Eye (tissue), 1 donor: ENCODE measurements around the gene UNC93A.
"Not testable (repeated sequence)": the region's sequence is repeated elsewhere in the genome, so short reads cannot be mapped to it uniquely, and the experiment has no call there.

Source experiments
- DNase-seq: peaks from one replicate; pipeline ENCODE4 v3.0.0-alpha.2; 2015

The UNC93A gene

DNA sequence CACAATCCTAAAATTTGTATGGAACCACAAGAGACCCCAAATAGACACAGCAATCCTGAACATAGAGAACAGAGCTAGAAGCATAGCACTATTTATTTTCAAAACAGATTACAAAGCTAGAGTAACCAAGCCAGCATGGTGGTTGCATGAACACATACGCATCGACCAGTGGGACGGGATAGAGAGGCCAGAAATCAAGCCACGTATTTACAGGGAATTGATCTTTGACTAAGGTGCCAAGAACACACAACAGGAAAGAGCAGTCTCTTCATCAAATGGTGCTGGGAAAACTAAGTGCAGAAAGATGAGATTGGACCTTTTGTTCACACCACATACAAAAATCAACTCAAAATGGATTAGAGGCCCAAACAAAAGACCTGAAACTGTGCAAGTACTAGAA, 54.8 kb downstream of the UNC93A start:
- DNase-seq, result no peak

DNA sequence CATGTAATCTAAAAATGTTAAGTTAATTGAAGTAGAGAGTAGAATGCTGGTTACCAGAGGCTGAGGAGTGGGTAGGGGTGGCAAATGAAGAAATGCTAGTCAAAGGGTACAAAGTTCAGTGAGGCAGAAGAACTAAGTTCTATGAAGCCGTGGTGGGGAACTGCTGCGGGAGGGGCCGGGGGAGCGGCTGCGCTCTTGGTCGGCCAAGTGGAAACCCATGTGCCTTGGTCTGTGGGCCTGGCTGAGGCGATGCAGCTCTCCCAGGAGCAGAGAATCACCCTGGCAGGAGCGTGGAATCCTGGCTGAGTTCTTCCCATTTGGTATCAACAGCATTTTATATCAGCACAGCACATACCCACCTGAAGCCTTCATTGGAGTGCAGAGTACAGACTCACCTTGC, 56.1 kb downstream of the UNC93A start:
- DNase-seq, result no peak

DNA sequence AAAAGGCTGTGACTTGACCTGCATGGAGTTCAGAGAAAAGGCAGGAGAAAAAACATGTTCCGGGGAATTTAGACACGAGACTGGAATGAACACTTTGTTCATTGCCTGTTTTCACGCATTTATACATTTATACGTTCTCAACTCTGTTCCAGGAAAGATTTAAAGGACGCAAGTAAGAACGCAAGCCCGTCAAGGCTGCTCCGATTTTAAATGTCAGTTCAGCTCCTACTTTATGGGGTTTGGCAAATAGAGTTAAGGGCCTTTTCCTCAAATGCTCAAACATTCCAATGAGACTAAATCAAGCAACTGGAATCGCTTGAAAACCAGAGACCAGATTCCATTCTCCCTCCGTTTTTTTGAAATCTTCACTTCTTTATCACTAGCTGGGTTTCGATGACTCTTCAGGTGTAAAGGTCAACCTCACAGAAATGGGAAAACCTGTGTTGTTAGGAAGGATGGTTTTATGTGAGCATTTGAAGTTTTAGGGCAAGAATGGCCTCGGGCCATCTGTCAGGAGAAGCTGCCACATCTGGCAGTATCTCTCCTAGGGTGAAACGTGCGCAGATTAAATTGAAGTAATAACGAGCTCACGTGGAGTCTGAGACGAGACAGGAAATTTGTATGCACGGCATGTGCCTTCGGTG, 58.6 kb downstream of the UNC93A start:
- DNase-seq, result peak; percentile 52

DNA sequence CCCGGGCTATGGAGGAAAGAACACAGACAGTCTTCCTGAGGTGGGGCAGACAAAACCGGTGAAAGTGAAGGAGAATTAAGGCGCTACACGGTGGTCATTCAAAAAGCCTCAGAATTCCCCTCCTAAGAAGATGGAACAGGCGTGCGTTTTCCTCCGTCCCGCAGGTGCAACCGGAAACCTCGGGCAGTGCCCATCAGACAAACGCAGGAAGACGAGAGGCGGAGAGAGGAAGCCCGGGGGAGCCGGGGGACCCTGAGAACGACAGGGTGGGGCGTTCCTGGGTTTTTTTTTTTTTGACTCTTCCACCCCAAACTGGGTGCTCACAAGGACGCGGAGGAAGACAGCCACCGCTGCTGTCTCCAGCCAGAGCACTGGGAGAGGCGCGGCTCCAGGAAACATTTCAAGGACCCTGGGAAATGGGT, 59.2 kb downstream of the UNC93A start:
- DNase-seq, result no peak

DNA sequence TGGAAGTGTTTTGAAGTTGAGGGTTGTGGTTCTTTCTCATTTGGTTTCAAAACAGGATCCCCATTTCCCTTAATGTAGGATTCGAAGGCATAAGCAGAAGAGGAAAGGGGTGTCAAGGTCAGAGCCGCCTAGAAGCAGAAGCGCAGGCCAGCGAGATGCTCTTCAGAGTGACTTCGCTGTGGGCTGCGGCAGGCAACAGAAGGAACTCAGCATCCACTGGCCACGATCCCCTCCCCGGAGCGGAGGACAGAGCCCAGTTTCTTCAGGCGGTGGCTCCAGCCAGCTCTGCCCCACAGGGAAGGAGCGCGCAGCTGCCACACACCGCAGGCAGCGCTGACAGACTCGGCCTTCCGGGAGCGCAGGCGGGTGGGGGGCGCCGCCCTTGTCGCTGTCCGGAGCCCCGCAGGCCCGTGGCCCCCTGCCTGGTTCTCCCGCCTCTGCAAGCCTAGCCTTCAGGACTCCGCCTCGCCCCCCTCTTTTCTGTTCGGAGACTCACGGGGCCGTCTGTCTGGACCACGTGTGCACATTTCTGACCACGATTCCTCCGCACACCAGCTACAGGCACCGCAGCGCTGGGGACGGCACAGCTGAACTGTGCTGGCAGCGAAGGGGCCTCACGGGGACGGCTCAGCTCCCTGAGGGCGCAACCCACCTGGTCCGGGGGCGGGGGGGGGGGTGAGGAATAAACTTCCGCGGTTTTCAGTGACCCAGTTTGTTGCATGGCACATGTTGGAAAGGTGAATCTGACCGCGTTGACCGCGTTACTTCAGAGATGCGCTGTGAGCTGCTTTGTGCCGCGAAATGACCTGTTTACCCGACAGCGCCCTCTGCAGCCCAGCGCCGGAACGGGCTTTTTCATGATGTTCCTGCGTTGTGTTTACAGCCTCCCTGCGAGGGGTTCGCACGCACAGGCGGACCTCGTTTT, 59.9 kb downstream of the UNC93A start:
- peak; percentile 96 for DNase-seq

DNA sequence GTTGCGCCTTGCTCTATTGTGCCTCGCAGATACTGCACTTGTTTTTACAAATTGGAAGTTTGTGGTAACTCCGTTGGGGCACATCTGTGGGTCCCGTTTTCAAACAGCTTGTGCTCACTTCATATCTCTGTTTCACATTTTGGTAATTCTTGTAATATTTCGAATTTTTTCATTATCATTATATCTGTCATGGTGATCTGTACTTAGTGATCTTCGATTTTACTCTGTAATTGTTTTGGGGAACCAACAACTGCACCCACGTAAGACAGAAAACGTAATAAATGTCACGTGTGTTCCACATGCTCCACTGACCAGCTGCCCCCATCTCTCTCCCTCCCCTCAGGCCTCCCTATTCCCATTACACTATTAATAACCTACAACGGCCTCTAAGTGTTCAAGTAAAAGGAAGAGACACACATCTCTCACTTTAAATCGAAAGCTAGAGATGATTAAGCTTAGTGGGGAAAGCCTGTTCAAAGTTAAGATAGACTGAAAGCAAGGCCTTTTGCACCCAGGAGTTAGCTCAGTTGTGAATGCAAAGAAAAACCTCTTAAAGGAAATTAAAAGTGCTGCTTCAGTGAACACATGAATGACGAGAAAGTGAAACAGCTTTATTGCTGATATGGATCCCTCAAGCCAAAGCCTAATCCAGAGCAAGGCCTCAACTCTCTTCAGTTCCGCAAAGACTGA, 60.7 kb downstream of the UNC93A start:
- DNase-seq, result no peak

DNA sequence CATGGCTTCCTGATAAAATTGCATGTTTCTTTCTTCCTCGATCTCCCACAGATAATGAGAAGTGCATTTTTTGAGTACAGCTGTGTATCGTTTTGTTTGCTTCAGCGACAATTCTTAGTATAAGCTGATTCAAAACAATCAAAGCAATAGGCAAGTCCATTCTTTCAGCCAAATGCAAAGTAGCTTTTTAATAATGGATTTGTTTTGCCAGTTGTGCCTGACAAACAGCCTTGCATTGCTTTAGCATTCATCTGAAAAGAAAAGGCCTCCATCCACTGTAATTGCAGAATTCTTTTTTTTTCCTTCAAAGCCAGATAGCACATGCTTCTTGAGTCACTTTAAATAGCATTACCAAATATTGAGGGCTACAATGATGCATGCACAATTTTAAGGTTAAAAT, 65.8 kb downstream of the UNC93A start:
- no peak for DNase-seq

DNA sequence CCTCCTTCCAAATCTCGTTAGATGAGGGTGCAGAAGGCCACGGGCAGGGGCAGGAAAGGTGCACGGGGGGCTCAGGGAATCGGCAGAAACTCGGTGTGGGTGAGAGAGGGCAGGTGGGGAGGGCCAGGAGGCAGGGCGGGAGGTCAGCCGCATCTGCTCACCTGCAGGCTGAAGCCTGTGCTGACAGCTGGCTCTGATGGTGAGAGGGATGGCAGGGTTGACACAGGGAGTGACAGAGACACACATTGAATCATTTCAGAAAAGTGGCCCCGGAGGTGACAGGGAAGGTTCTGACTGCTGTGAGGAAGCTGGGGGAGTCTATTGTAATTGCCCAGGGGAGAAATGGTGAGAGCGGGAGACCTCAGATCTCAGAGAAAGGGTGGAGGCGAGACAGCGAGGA, 67.3 kb downstream of the UNC93A start:
- not testable (repeated sequence) for DNase-seq

DNA sequence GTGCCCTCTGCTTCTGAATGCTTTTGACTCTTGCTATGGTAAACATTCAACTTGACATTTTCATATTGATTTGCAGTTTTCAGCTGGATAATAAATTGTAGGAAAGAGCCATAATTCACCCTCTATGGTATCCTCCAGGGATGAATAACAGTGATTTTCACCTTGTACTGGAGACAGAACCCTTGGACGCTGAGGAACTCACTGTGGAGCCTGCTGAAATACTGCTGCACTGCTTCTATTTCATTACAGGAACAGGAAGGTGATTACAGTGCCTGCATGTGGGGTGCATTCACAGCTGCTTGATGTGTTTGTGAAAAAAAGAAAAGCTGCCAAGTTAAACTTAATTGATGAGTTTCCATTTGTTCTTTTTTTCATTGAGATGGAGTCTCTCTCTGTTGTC, 70.1 kb downstream of the UNC93A start:
- DNase-seq, result not testable (repeated sequence)
